Fibroblast of the aortic adventitia (primary cell): Measurements from ENCODE around the gene DNAH3. TPM values are rescaled to one million over a fixed set of nuclear protein-coding genes. Genes with fewer than 3 reads are reported as not detected.

Source experiments
- DNase-seq: peaks from one replicate; pipeline ENCODE4 v3.0.0-alpha.2; 2010; ENCODE audit warnings: low read depth
- H3K4me3 ChIP-seq: 2 replicates; pipeline ENCODE4 v1.5.1; 2011; ENCODE audit warnings: low read depth, mild to moderate bottlenecking, control low read depth, low read length, moderate library complexity
- total RNA-seq: library from RNA; depleted of rRNA; stranded (reverse); fragments of >200 nt; gene quantifications from 2 replicates; pipeline ENCODE4 v1.2.3, GENCODE V29; 2012; ENCODE audit warnings: low replicate concordance
- TF ChIP-seq, protein P1 (sequence below): IDR thresholded peaks from 2 replicates; pipeline ENCODE4 v1.5.1; 2011; ENCODE audit warnings: mild to moderate bottlenecking, low read length, control low read depth, inconsistent platforms; ENCODE audit not compliant: insufficient read depth

The DNAH3 gene
- total RNA-seq, 1 donor = not detected

DNA sequence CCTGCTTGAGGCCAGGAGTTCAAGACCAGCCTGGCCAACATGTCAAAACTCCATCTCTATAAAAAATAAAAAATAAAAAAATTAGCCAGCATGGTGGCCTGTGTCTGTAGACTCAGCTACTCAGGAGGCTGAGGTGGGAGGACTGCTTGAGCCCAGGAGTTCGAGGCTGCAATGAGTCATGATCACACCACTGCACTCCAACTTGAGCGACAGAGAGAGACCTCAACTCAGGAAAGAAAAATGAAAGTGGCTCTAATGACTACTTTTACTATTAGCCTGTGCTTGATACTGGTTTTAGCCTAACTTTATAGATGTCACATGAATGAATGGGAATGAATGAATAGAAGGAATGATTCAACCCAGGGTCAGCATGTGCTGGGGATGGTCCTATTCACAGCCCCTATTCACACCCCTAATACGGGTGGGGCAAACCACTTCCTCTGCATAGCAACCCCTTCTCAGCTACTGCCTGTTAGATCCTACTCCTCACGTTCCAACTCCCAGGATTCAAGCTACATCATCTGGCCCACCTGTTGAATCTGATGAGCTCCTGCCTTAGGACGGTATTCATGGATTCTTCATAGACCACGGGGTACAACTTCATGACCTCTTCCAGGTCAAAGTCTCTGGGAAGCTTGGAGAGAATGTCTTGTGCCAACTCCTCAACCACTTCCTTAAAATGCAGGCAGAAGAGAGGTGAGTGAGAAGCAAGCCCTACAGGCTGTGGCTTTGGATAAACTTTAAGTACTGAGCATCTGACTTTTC lies 209.6 kb downstream of the DNAH3 start:
- no peak overlapping the region for H3K4me3 ChIP-seq
- no peak for DNase-seq
- TF ChIP-seq, protein P1, sequence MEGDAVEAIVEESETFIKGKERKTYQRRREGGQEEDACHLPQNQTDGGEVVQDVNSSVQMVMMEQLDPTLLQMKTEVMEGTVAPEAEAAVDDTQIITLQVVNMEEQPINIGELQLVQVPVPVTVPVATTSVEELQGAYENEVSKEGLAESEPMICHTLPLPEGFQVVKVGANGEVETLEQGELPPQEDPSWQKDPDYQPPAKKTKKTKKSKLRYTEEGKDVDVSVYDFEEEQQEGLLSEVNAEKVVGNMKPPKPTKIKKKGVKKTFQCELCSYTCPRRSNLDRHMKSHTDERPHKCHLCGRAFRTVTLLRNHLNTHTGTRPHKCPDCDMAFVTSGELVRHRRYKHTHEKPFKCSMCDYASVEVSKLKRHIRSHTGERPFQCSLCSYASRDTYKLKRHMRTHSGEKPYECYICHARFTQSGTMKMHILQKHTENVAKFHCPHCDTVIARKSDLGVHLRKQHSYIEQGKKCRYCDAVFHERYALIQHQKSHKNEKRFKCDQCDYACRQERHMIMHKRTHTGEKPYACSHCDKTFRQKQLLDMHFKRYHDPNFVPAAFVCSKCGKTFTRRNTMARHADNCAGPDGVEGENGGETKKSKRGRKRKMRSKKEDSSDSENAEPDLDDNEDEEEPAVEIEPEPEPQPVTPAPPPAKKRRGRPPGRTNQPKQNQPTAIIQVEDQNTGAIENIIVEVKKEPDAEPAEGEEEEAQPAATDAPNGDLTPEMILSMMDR = no peak

DNA sequence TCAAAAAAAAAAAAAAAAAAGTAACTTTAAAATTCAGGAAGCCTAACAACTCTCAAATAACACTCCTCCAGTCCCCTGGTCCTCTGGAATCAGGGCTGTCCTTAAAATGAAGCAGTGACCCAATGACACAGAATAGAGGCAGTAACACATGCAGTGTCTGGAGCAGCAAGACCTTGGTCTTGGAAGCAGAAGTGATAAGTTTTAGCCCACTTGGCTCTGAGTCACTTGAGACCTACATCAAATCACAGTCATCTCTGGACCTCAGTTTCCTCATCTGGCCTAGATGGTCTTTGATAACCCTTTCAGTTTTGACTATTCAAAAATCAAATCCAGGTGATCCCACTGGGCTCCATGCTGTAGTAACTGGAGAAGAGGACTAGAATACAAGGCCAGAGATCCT lies 211.0 kb downstream of the DNAH3 start:
- TF ChIP-seq, protein P1 = no peak
- no peak for DNase-seq
- no peak overlapping the region for H3K4me3 ChIP-seq

DNA sequence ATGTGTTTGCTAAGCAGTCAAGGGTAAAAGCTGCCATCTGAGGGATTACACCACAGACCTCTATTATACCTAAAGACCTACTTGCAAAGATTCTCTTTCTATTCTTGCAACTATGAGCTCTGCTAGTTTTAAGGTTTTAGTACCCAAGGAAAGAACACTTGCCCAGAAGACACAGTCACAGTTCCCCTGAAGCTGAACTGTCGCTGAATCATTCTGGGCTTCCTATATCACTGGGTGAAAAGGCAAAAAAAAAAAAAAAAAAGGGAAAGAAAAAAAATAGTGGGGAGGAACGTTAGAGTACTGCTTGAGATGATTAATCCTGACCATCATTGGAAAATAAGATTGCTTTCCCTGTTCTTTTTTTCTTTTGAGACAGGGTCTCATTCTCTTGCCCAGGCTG lies 212.2 kb downstream of the DNAH3 start:
- TF ChIP-seq, protein P1 = no peak
- H3K4me3 ChIP-seq = no peak overlapping the region
- peak; percentile 51 for DNase-seq

DNA sequence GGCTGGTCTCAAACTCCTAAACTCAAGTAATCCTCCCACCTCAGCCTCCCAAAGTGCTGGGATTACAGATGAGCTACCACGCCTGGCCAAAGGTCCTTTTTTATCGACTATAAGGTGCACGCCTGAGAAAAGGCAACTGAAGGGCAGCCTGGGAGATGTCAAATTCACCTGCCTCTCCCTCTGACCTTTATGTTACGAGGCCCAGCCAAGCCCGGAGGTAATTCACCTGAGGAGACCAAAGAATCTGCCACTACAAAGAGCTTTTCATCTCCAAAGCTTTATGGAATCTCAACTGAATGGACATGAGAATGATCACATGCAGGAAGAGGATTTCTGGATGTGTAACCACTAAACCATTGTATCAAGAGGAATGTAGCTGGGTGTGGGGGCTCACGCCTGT lies 212.9 kb downstream of the DNAH3 start:
- TF ChIP-seq, protein P1 = no peak
- no peak overlapping the region for H3K4me3 ChIP-seq
- no peak for DNase-seq

DNA sequence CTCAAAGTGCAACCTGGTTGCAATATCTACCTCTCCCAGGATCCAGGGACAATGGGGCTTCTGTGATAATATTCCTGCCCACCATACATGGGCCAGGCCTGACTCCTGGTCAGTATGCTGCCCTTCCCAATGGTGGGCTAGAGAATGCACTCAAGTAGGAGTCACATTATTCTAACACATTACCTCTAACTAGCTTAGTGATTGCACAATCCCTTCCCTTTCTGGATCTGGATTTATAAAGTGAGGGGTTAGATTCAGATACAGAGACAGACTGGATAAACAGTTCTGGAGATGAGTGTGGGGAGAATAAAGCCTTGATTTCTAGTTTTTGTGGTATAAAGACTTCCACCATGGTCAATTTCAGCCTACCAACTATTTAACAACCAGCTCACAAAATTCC lies 217.1 kb downstream of the DNAH3 start:
- no peak for DNase-seq
- TF ChIP-seq, protein P1 = no peak
- H3K4me3 ChIP-seq = no peak overlapping the region

DNA sequence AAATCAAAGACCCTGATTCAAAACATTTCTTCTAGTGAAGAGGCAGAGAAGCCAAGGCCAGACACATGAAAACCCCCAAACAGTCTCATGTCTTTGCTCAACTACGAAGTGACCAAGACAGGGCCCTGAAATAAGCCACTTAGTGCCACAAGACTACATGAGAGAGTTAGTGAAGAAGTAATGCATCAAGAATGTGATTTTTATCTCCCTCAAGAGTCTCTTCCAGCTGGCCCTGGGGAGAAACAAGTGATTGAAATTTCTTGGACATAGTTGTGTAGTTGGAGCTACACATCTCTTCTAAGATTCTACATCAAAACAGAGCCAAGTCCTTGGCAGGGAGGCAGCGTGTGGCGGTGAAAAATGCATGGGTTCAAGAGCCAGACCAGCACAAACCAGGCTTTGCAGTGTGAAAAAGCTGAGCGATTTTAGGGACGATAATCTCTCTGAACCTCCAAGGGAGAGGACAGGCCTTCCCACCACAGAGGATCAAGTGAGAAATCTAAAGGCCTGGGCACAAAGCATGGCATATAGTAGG lies 219.5 kb downstream of the DNAH3 start:
- no peak overlapping the region for H3K4me3 ChIP-seq
- TF ChIP-seq, protein P1 = no peak
- DNase-seq = peak; percentile 53
